Neural cell (in vitro differentiated cells): ENCODE measurements around the gene CC2D2B. TPM values are rescaled to one million over a fixed set of nuclear protein-coding genes. Genes with fewer than 3 reads are reported as not detected.

Experiments used
- H2AFZ ChIP-seq: fragments of 200-600, 300-800 bp; sonication (generic), shearing (Covaris generic); 2 replicates; pipeline ENCODE4 v1.6.0; 2014; ENCODE audit warnings: low read depth, mild to moderate bottlenecking, antibody characterized with exemption, low read length, moderate library complexity
- H3F3A ChIP-seq: fragments of 200-600 bp; shearing (Covaris generic); 2 replicates; pipeline ENCODE4 v1.6.1; 2016; ENCODE audit warnings: mild to moderate bottlenecking, moderate library complexity, mixed read lengths, antibody characterized with exemption, low read length; ENCODE audit not compliant: insufficient read depth, poor library complexity, severe bottlenecking
- H3K27ac ChIP-seq: fragments of 200-600, 300-800 bp; sonication (generic), shearing (Covaris generic); 2 replicates; pipeline ENCODE4 v1.5.1; 2014; ENCODE audit warnings: mild to moderate bottlenecking, low read length, moderate library complexity
- H3K27me3 ChIP-seq: fragments of 300-800, 200-600 bp; sonication (generic), shearing (Covaris generic); 2 replicates; pipeline ENCODE4 v1.6.0; 2014; ENCODE audit warnings: mild to moderate bottlenecking, low read depth, low read length, moderate library complexity; ENCODE audit not compliant: insufficient read depth
- H3K36me3 ChIP-seq: fragments of 300-800, 200-600 bp; sonication (generic), shearing (Covaris generic); 2 replicates; pipeline ENCODE4 v1.5.1; 2014; ENCODE audit warnings: mild to moderate bottlenecking, antibody characterized with exemption, low read length, moderate library complexity; ENCODE audit not compliant: insufficient read depth
- H3K4me2 ChIP-seq: fragments of 300-800, 200-600 bp; sonication (generic), shearing (Covaris generic); 2 replicates; pipeline ENCODE4 v1.6.0; 2014; ENCODE audit warnings: mild to moderate bottlenecking, low read length
- H3K4me3 ChIP-seq: fragments of 300-800, 200-600 bp; sonication (generic), shearing (Covaris generic); 2 replicates; pipeline ENCODE4 v1.5.1; 2014; ENCODE audit warnings: mild to moderate bottlenecking, low read length, moderate library complexity
- H3K79me2 ChIP-seq: fragments of 200-600 bp; shearing (Covaris generic); replicated peaks from 2 replicates; pipeline ENCODE4 v1.6.0; 2014; ENCODE audit warnings: mild to moderate bottlenecking, low read length, moderate library complexity; ENCODE audit not compliant: insufficient read depth
- H3K9ac ChIP-seq: fragments of 300-800, 200-600 bp; sonication (generic), shearing (Covaris generic); 2 replicates; pipeline ENCODE4 v1.6.1; 2016; ENCODE audit warnings: mild to moderate bottlenecking, low read length, mixed read lengths
- H3K9me2 ChIP-seq: fragments of 200-600 bp; shearing (Covaris generic); 2 replicates; pipeline ENCODE4 v1.6.1; 2016; ENCODE audit warnings: mild to moderate bottlenecking, low read length, mixed read lengths; ENCODE audit not compliant: insufficient read depth
- H3K9me3 ChIP-seq: fragments of 200-600, 300-800 bp; sonication (generic), shearing (Covaris generic); 2 replicates; pipeline ENCODE4 v1.6.1; 2016; ENCODE audit warnings: mild to moderate bottlenecking, mixed run types, low read length, moderate library complexity, mixed read lengths
- H4K20me1 ChIP-seq: fragments of 200-600 bp; shearing (Covaris generic); 2 replicates; pipeline ENCODE4 v1.6.1; 2016; ENCODE audit warnings: mild to moderate bottlenecking, mixed run types; ENCODE audit not compliant: insufficient read depth
- EP300 ChIP-seq: fragments of 450-650 bp; conservative IDR thresholded peaks from 2 replicates; pipeline ENCODE4 v1.6.1; 2014; ENCODE audit warnings: antibody characterized with exemption, mild to moderate bottlenecking, moderate library complexity; ENCODE audit not compliant: poor library complexity, severe bottlenecking
- EZH2 ChIP-seq: fragments of 200-600, 300-800 bp; shearing (Covaris generic), sonication (generic); IDR thresholded peaks from 2 replicates; pipeline ENCODE4 v1.6.1; 2014; ENCODE audit warnings: antibody characterized with exemption, low read length, borderline replicate concordance, mild to moderate bottlenecking; ENCODE audit not compliant: insufficient read depth, poor library complexity, severe bottlenecking
- MXI1 ChIP-seq: fragments of 450-650 bp; conservative IDR thresholded peaks from 2 replicates; pipeline ENCODE4 v1.6.1; 2014; ENCODE audit warnings: antibody characterized with exemption, mild to moderate bottlenecking; ENCODE audit not compliant: poor library complexity, severe bottlenecking
- POLR2AphosphoS5 ChIP-seq: IDR thresholded peaks from 2 replicates; pipeline ENCODE4 v1.6.1; 2012
- RAD21 ChIP-seq: fragments of 450-650 bp; conservative IDR thresholded peaks from 2 replicates; pipeline ENCODE4 v1.6.1; 2014; ENCODE audit warnings: antibody characterized with exemption, mild to moderate bottlenecking, moderate library complexity
- REST ChIP-seq: IDR thresholded peaks from 2 replicates; pipeline ENCODE4 v1.6.1; 2012; ENCODE audit warnings: borderline replicate concordance
- SMC3 ChIP-seq: fragments of 450-650 bp; conservative IDR thresholded peaks from 2 replicates; pipeline ENCODE4 v1.6.1; 2014; ENCODE audit warnings: antibody characterized with exemption, mild to moderate bottlenecking, moderate library complexity; ENCODE audit not compliant: poor library complexity
- TAF1 ChIP-seq: IDR thresholded peaks from 2 replicates; pipeline ENCODE4 v1.6.1; 2012; ENCODE audit warnings: low read depth
- polyA plus RNA-seq: library from polyadenylated mRNA; depleted of rRNA; stranded (reverse); fragments of >200 nt; gene quantifications from 2 replicates; pipeline ENCODE4 v1.2.3, GENCODE V29; 2014
- TF ChIP-seq, protein P1 (sequence below): fragments of 450-650 bp; IDR thresholded peaks from 2 replicates; pipeline ENCODE4 v1.5.1; 2014; ENCODE audit warnings: antibody characterized with exemption, mild to moderate bottlenecking, moderate library complexity; ENCODE audit not compliant: poor library complexity, severe bottlenecking

CC2D2B gene
- polyA plus RNA-seq, 1 donor from 2014 or later, result 0.61 TPM

- Histone ChIP-seq H3K4me2 (no peak overlapping the region), H3K79me2 (peaks cover 45% of the 10 kb centered on the region), H3F3A (no peaks in the 10 kb centered on the region), H3K9me2 (no peaks in the 10 kb centered on the region), H4K20me1 (no peaks in the 10 kb centered on the region), H3K27me3 (no peaks in the 10 kb centered on the region), H3K9ac (no peak overlapping the region), H3K4me3 (no peak overlapping the region), H2AFZ (no peak overlapping the region), H3K27ac (no peak overlapping the region), H3K9me3 (no peaks in the 10 kb centered on the region), H3K36me3 (no peaks in the 10 kb centered on the region)
- no peak for TF ChIP-seq TAF1
- TF ChIP-seq, protein P1, sequence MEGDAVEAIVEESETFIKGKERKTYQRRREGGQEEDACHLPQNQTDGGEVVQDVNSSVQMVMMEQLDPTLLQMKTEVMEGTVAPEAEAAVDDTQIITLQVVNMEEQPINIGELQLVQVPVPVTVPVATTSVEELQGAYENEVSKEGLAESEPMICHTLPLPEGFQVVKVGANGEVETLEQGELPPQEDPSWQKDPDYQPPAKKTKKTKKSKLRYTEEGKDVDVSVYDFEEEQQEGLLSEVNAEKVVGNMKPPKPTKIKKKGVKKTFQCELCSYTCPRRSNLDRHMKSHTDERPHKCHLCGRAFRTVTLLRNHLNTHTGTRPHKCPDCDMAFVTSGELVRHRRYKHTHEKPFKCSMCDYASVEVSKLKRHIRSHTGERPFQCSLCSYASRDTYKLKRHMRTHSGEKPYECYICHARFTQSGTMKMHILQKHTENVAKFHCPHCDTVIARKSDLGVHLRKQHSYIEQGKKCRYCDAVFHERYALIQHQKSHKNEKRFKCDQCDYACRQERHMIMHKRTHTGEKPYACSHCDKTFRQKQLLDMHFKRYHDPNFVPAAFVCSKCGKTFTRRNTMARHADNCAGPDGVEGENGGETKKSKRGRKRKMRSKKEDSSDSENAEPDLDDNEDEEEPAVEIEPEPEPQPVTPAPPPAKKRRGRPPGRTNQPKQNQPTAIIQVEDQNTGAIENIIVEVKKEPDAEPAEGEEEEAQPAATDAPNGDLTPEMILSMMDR, result no peak
- no peak for TF ChIP-seq POLR2AphosphoS5
- no peak for TF ChIP-seq RAD21
- TF ChIP-seq REST, result no peak
- no peak for TF ChIP-seq MXI1
- no peak for TF ChIP-seq EZH2
- no peak for TF ChIP-seq SMC3
These were observed 149.0 kb downstream of the CC2D2B start for GRCh38 chr10:96056787-96057186.

- no peaks in the 10 kb centered on the region for H4K20me1 ChIP-seq
- H3K9ac ChIP-seq, result no peak overlapping the region
- no peaks in the 10 kb centered on the region for H3K9me2 ChIP-seq
- no peak overlapping the region for H3K4me3 ChIP-seq
- H3K4me2 ChIP-seq, result no peak overlapping the region
- no peaks in the 10 kb centered on the region for H3F3A ChIP-seq
- no peaks in the 10 kb centered on the region for H3K9me3 ChIP-seq
- no peaks in the 10 kb centered on the region for H3K36me3 ChIP-seq
- H3K79me2 ChIP-seq, result peaks cover 5% of the 10 kb centered on the region
- H2AFZ ChIP-seq, result no peak overlapping the region
- no peaks in the 10 kb centered on the region for H3K27me3 ChIP-seq
- no peak overlapping the region for H3K27ac ChIP-seq
- no peak for TF ChIP-seq REST
- no peak for TF ChIP-seq EZH2
- no peak for TF ChIP-seq MXI1
- TF ChIP-seq SMC3, result no peak
- TF ChIP-seq EP300, result no peak
- no peak for TF ChIP-seq TAF1
- TF ChIP-seq, protein P1, result no peak
- TF ChIP-seq POLR2AphosphoS5, result no peak
- TF ChIP-seq RAD21, result no peak
These were observed 153.5 kb downstream of the CC2D2B start for GRCh38 chr10:96061232-96061631.
